ENCODE results near the gene MFSD1.

The MFSD1 gene

GRCh38 chr3:158771577-158771976 lies 30.3 kb upstream of the MFSD1 start:
- Histone ChIP-seq H3K27me3 (ENCODE audit: insufficient read depth, poor library complexity, severe bottlenecking) (no peaks in the 10 kb centered on the region), H3K9me3 (ENCODE audit: severe bottlenecking) (no peaks in the 10 kb centered on the region), H3K27ac (ENCODE audit: poor library complexity, severe bottlenecking) (no peak overlapping the region), H3K36me3 (ENCODE audit: low read depth) (no peaks in the 10 kb centered on the region), H3K4me3 (ENCODE audit: severe bottlenecking) (no peak overlapping the region), H3K4me1 (ENCODE audit: insufficient read depth, poor library complexity, severe bottlenecking) (peaks cover 25% of the 10 kb centered on the region)
- TF ChIP-seq CTCF (IDR thresholded peaks at IDR 0.05; ENCODE audit: poor library complexity, severe bottlenecking), result no peak
- no peak for DNase-seq (ENCODE audit: low spot score)
- ATAC-seq (ENCODE audit: low read depth), result no peak

GRCh38 chr3:158771982-158772381 lies 29.9 kb upstream of the MFSD1 start:
- no peak overlapping the region for H3K27ac ChIP-seq (ENCODE audit: poor library complexity, severe bottlenecking)
- DNase-seq (ENCODE audit: low spot score) (no peak), ATAC-seq (ENCODE audit: low read depth) (no peak)
- H3K4me3 ChIP-seq (ENCODE audit: severe bottlenecking), result no peak overlapping the region
- H3K9me3 ChIP-seq (ENCODE audit: severe bottlenecking), result no peaks in the 10 kb centered on the region
- no peak for TF ChIP-seq CTCF (IDR thresholded peaks at IDR 0.05; ENCODE audit: poor library complexity, severe bottlenecking)
- peaks cover 25% of the 10 kb centered on the region for H3K4me1 ChIP-seq (ENCODE audit: insufficient read depth, poor library complexity, severe bottlenecking)
- no peaks in the 10 kb centered on the region for H3K36me3 ChIP-seq (ENCODE audit: low read depth)
- no peaks in the 10 kb centered on the region for H3K27me3 ChIP-seq (ENCODE audit: insufficient read depth, poor library complexity, severe bottlenecking)

- no peaks in the 10 kb centered on the region for H3K9me3 ChIP-seq (ENCODE audit: severe bottlenecking)
- no peaks in the 10 kb centered on the region for H3K27me3 ChIP-seq (ENCODE audit: insufficient read depth, poor library complexity, severe bottlenecking)
- H3K27ac ChIP-seq (ENCODE audit: poor library complexity, severe bottlenecking), result no peak overlapping the region
- TF ChIP-seq CTCF (IDR thresholded peaks at IDR 0.05; ENCODE audit: poor library complexity, severe bottlenecking), result no peak
- ATAC-seq (ENCODE audit: low read depth) (no peak), DNase-seq (ENCODE audit: low spot score) (no peak)
- H3K4me3 ChIP-seq (ENCODE audit: severe bottlenecking), result no peak overlapping the region
- no peaks in the 10 kb centered on the region for H3K36me3 ChIP-seq (ENCODE audit: low read depth)
- peaks cover 25% of the 10 kb centered on the region for H3K4me1 ChIP-seq (ENCODE audit: insufficient read depth, poor library complexity, severe bottlenecking)
These were observed 28.7 kb upstream of the MFSD1 start for GRCh38 chr3:158773166-158773565.

GRCh38 chr3:158773845-158774830 lies 27.7 kb upstream of the MFSD1 start:
- Histone ChIP-seq H3K27ac (ENCODE audit: poor library complexity, severe bottlenecking) (no peak overlapping the region), H3K4me3 (ENCODE audit: severe bottlenecking) (no peak overlapping the region), H3K27me3 (ENCODE audit: insufficient read depth, poor library complexity, severe bottlenecking) (no peaks in the 10 kb centered on the region), H3K9me3 (ENCODE audit: severe bottlenecking) (no peaks in the 10 kb centered on the region), H3K4me1 (ENCODE audit: insufficient read depth, poor library complexity, severe bottlenecking) (peaks cover 18% of the 10 kb centered on the region), H3K36me3 (ENCODE audit: low read depth) (no peaks in the 10 kb centered on the region)
- DNase-seq (ENCODE audit: low spot score) (no peak), ATAC-seq (ENCODE audit: low read depth) (peak; percentile 59)
- TF ChIP-seq CTCF (IDR thresholded peaks at IDR 0.05; ENCODE audit: poor library complexity, severe bottlenecking), result no peak

- DNase-seq (ENCODE audit: low spot score) (no peak), ATAC-seq (ENCODE audit: low read depth) (no peak)
- no peak overlapping the region for H3K27ac ChIP-seq (ENCODE audit: poor library complexity, severe bottlenecking)
- peaks cover 11% of the 10 kb centered on the region for H3K4me1 ChIP-seq (ENCODE audit: insufficient read depth, poor library complexity, severe bottlenecking)
- H3K4me3 ChIP-seq (ENCODE audit: severe bottlenecking), result no peak overlapping the region
- no peaks in the 10 kb centered on the region for H3K27me3 ChIP-seq (ENCODE audit: insufficient read depth, poor library complexity, severe bottlenecking)
- no peaks in the 10 kb centered on the region for H3K9me3 ChIP-seq (ENCODE audit: severe bottlenecking)
- H3K36me3 ChIP-seq (ENCODE audit: low read depth), result no peaks in the 10 kb centered on the region
- no peak for TF ChIP-seq CTCF (IDR thresholded peaks at IDR 0.05; ENCODE audit: poor library complexity, severe bottlenecking)
These were observed 26.9 kb upstream of the MFSD1 start for GRCh38 chr3:158774965-158775364.
